ENCODE results near the gene MRPS34. TPM values are rescaled to one million over a fixed set of nuclear protein-coding genes. Genes with fewer than 3 reads are reported as not detected.

Gene MRPS34
- total RNA-seq, 1 donor from 2014 or later: 60.4 TPM

DNA sequence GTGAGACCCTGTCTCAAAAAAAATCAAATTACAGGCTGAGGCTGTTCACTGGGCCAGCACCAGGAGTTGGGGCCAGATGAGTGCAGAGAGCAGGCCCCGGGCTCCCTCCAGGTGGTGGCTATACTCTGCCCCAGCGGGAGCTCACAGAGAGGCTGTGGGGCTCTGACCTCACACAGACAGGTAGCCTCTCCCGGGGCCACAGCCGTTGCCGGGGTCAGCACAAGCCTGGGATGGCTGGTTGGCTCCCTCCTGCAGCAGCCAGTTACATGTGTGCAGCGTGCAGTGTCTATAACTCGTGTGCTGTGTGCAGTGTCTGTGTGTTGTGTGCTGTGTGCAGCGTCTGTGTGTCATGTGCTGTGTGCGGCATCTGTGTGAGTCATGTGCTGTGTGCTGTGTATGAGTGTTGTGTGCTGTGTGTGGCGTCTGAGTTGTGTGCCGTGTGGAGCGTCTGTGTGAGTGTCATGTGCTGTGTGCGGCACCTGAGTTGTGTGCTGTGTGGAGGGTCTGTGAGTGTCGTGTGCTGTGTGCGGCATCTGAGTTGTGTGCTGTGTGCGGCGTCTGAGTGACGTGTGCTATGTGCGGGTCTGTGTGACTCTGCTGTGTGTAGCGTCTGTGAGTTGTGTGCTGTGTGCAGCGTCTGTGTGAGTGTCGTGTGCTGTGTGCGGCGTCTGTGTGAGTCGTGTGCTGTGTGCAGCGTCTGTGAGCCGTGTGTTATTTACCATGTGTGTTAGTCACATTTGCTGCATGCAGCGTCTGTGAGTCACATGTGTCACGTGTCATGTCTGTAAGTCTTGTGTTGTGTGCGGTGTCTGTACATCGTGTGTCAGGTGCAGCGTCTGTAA, 46.1 kb downstream of the MRPS34 start:
- DNase-seq (ENCODE audit: low spot score): no peak
- no peak overlapping the region for H3K4me3 Mint-ChIP-seq (ENCODE audit: unreplicated experiment)
- H3K27me3 Mint-ChIP-seq (ENCODE audit: low read depth): no peaks in the 10 kb centered on the region
- H3K4me1 Mint-ChIP-seq (ENCODE audit: low read depth): peaks cover 19% of the 10 kb centered on the region
- no peak overlapping the region for H3K27ac Mint-ChIP-seq (ENCODE audit: unreplicated experiment)
- TF ChIP-seq, protein P1, sequence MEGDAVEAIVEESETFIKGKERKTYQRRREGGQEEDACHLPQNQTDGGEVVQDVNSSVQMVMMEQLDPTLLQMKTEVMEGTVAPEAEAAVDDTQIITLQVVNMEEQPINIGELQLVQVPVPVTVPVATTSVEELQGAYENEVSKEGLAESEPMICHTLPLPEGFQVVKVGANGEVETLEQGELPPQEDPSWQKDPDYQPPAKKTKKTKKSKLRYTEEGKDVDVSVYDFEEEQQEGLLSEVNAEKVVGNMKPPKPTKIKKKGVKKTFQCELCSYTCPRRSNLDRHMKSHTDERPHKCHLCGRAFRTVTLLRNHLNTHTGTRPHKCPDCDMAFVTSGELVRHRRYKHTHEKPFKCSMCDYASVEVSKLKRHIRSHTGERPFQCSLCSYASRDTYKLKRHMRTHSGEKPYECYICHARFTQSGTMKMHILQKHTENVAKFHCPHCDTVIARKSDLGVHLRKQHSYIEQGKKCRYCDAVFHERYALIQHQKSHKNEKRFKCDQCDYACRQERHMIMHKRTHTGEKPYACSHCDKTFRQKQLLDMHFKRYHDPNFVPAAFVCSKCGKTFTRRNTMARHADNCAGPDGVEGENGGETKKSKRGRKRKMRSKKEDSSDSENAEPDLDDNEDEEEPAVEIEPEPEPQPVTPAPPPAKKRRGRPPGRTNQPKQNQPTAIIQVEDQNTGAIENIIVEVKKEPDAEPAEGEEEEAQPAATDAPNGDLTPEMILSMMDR (IDR thresholded peaks at IDR 0.05): no peak
- H3K9me3 Mint-ChIP-seq (ENCODE audit: low read depth): no peaks in the 10 kb centered on the region
- peaks cover 16% of the 10 kb centered on the region for H3K36me3 Mint-ChIP-seq (ENCODE audit: low read depth)

DNA sequence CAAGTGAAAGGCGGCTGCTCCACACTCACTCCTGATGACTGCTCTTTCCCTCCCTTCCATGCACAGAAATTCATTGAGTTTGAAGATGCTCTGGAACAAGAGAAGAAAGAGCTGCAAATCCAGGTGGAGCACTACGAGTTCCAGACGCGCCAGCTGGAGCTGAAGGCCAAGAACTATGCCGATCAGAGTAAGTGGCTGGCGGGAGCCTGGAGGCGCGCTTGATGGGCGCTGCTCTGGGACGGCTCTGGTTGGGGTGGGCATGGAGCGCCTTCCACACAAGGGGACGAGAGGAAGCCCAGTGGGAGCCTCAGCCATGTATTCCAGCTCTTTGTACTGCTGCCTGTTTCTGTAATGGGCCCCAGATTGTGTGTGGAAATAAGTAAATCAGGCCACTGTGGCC, 48.4 kb downstream of the MRPS34 start:
- Mint-ChIP-seq H3K36me3 (ENCODE audit: low read depth) (peaks cover 14% of the 10 kb centered on the region), H3K4me3 (ENCODE audit: unreplicated experiment) (no peak overlapping the region), H3K4me1 (ENCODE audit: low read depth) (peaks cover 27% of the 10 kb centered on the region), H3K27me3 (ENCODE audit: low read depth) (no peaks in the 10 kb centered on the region), H3K27ac (ENCODE audit: unreplicated experiment) (no peak overlapping the region), H3K9me3 (ENCODE audit: low read depth) (no peaks in the 10 kb centered on the region)
- DNase-seq (ENCODE audit: low spot score): no peak
- TF ChIP-seq, protein P1 (IDR thresholded peaks at IDR 0.05): no peak

DNA sequence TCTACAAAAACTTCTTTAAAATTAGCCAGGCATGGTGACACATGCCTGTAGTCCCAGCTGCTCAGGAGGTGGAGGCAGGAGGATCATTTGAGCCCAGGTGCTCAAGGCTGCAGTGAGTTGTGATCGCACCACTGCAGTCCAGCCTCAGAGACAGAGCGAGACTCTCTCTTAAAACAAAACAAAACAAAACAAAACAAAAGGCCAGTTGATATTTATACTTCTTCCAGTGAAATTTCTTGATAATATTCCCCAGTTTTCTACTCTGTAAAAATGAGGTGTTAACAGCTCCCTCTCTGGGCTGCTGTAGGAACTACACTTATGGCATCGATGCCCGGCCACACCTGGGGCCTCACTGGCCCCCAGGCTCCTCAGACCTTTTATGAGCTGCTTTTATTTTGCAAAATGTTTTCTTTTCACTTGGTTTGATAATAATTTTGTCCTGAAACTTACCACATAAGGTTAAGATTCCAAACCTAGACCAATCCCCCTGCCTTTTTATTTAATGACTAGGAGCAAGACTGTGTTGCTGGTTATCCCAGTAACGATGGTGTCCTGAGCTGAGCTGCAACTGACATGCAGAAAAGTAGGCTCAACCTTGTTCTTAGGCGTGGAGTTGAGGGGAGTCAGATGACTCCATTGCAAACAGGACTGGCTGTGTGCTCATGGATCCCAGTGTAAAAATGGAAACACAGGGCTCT, 49.3 kb downstream of the MRPS34 start:
- no peaks in the 10 kb centered on the region for H3K9me3 Mint-ChIP-seq (ENCODE audit: low read depth)
- peaks cover 27% of the 10 kb centered on the region for H3K4me1 Mint-ChIP-seq (ENCODE audit: low read depth)
- H3K36me3 Mint-ChIP-seq (ENCODE audit: low read depth): peaks cover 10% of the 10 kb centered on the region
- no peaks in the 10 kb centered on the region for H3K27me3 Mint-ChIP-seq (ENCODE audit: low read depth)
- no peak overlapping the region for H3K4me3 Mint-ChIP-seq (ENCODE audit: unreplicated experiment)
- TF ChIP-seq, protein P1 (IDR thresholded peaks at IDR 0.05): peak; percentile 87
- peak overlapping the region; percentile 93 for H3K27ac Mint-ChIP-seq (ENCODE audit: unreplicated experiment)
- DNase-seq (ENCODE audit: low spot score): no peak

Small RNAs within 50 kb of the gene (microRNA-seq; reads per million reads assigned to microRNA genes)
- 2.8 reads per million for gene MIR3177 (ENCODE audit: borderline number of aligned reads)

Other genes with a start within 250 kb of the MRPS34 start
- 2.9 to 9.7 TPM (median 8.4 TPM) in 3 replicates for gene TMEM204, start 239.5 kb downstream of the MRPS34 start, total RNA-seq
- gene IFT140, start 161.1 kb downstream of the MRPS34 start, total RNA-seq: 15.0 to 23.2 TPM (median 17.8 TPM) in 3 replicates
- 17.8 to 21.2 TPM (median 20.5 TPM) in 3 replicates for gene CRAMP1, start 160.8 kb downstream of the MRPS34 start, total RNA-seq
- gene JPT2, start 94.9 kb downstream of the MRPS34 start, total RNA-seq: 59.2 to 65.9 TPM (median 63.0 TPM) in 3 replicates
- 53.8 to 66.0 TPM (median 56.4 TPM) in 3 replicates for gene MAPK8IP3, start 66.9 kb downstream of the MRPS34 start, total RNA-seq
- 51.0 to 62.9 TPM (median 53.8 TPM) in 3 replicates for gene NME3, start 1.6 kb downstream of the MRPS34 start, total RNA-seq
- 16.9 to 28.4 TPM (median 19.7 TPM) in 3 replicates for gene EME2, start 324 bp downstream of the MRPS34 start, total RNA-seq
- gene SPSB3, start 9.4 kb upstream of the MRPS34 start, total RNA-seq: 30.8 to 32.1 TPM (median 31.5 TPM) in 3 replicates
- gene NUBP2, start 9.8 kb upstream of the MRPS34 start, total RNA-seq: 36.5 to 46.0 TPM (median 40.7 TPM) in 3 replicates
- 0.12 to 0.31 TPM in 2 of 3 replicates, not detected in the other for gene IGFALS, start 20.6 kb upstream of the MRPS34 start, total RNA-seq
- 46.5 to 56.7 TPM (median 55.1 TPM) in 3 replicates for gene HAGH, start 53.7 kb upstream of the MRPS34 start, total RNA-seq
- 25.8 to 27.1 TPM (median 25.9 TPM) in 3 replicates for gene FAHD1, start 54.1 kb upstream of the MRPS34 start, total RNA-seq
- gene MEIOB, start 99.0 kb upstream of the MRPS34 start, total RNA-seq: 1.1 to 1.3 TPM (median 1.2 TPM) in 3 replicates
- gene HS3ST6, start 145.3 kb upstream of the MRPS34 start, total RNA-seq: not detected in 3 replicates
- gene MSRB1, start 170.1 kb upstream of the MRPS34 start, total RNA-seq: 18.3 to 19.1 TPM (median 18.8 TPM) in 3 replicates
- gene RPL3L, start 181.6 kb upstream of the MRPS34 start, total RNA-seq: not detected in 3 replicates
- 97.9 to 131 TPM (median 110 TPM) in 3 replicates for gene NDUFB10, start 186.4 kb upstream of the MRPS34 start, total RNA-seq
- 1,605 to 1,878 TPM (median 1,662 TPM) in 3 replicates for gene RPS2, start 191.7 kb upstream of the MRPS34 start, total RNA-seq
- not detected in 3 replicates for gene RNF151, start 193.7 kb upstream of the MRPS34 start, total RNA-seq
- 20.9 to 40.1 TPM (median 21.6 TPM) in 3 replicates for gene TBL3, start 198.9 kb upstream of the MRPS34 start, total RNA-seq
- gene NOXO1, start 208.3 kb upstream of the MRPS34 start, total RNA-seq: 0.25 to 0.48 TPM (median 0.26 TPM) in 3 replicates
- gene GFER, start 211.1 kb upstream of the MRPS34 start, total RNA-seq: 17.0 to 19.7 TPM (median 17.5 TPM) in 3 replicates
- 0.39 to 0.74 TPM (median 0.67 TPM) in 3 replicates for gene SYNGR3, start 216.8 kb upstream of the MRPS34 start, total RNA-seq
- 39.0 to 43.4 TPM (median 41.7 TPM) in 3 replicates for gene ZNF598, start 236.7 kb upstream of the MRPS34 start, total RNA-seq
- 1.1 to 3.7 TPM (median 2.5 TPM) in 3 replicates for gene NPW, start 246.7 kb upstream of the MRPS34 start, total RNA-seq